ENCODE measurements around the gene MAN2A1. TPM values are rescaled to one million over a fixed set of nuclear protein-coding genes. Genes with fewer than 3 reads are reported as not detected.

The MAN2A1 gene
- polyA plus RNA-seq, 2 of the 4 experiments (the other 2 are of a cell fraction) = 15.8 to 51.5 TPM

- 12% methylated on average over 2 of the region's 2 CpGs for WGBS (ENCODE audit: missing lambda C conversion rate)
- Histone ChIP-seq H3K4me2 (no peak overlapping the region), H3K4me3 (no peak overlapping the region), H3K4me1 (no peaks in the 10 kb centered on the region), H3K27ac (no peak overlapping the region), H3K9me3 (no peaks in the 10 kb centered on the region)
- ChIA-PET CTCF (no interaction called here), POLR2A (no interaction called here)
- FAIRE-seq (no peak), DNase-seq (ENCODE audit: low read depth in 1 of 2, low spot score in 1 of 2) (no peak), ATAC-seq (no peak)
- TF ChIP-seq ELK1 (IDR thresholded peaks at IDR 0.05; ENCODE audit: low read depth, low read length) = no peak
- no peak for TF ChIP-seq SREBF2 (IDR thresholded peaks at IDR 0.05)
- TF ChIP-seq HMGXB4 (CRISPR knock-in tag; IDR thresholded peaks at IDR 0.05; ENCODE audit: borderline replicate concordance) = no peak
- TF ChIP-seq EHMT2 (IDR thresholded peaks at IDR 0.05; ENCODE audit: low read depth) = no peak
Measured at GRCh38 chr5:109653042-109653441, 36.7 kb upstream of the MAN2A1 start.

- TF ChIP-seq CEBPB (IDR thresholded peaks at IDR 0.05) (no peak), KDM1A (IDR thresholded peaks at IDR 0.05; ENCODE audit: low read depth) (no peak), CBX2 (IDR thresholded peaks at IDR 0.05; ENCODE audit: borderline replicate concordance, low read depth) (no peak), E2F6 (IDR thresholded peaks at IDR 0.05; ENCODE audit: borderline replicate concordance, low read depth) (no peak), ZSCAN20 (CRISPR knock-in tag; IDR thresholded peaks at IDR 0.05) (no peak), MAFK (IDR thresholded peaks at IDR 0.05; ENCODE audit: partially characterized antibody) (no peak), JUNB (IDR thresholded peaks at IDR 0.05) (no peak), GATA3 (IDR thresholded peaks at IDR 0.05; ENCODE audit: borderline replicate concordance) (no peak), ESRRA (IDR thresholded peaks at IDR 0.05; ENCODE audit: borderline replicate concordance, low read length) (no peak), MAZ (IDR thresholded peaks at IDR 0.05; ENCODE audit: borderline replicate concordance, low read depth, low read length) (no peak), NR3C1 (IDR thresholded peaks at IDR 0.05) (no peak), BHLHE40 (IDR thresholded peaks at IDR 0.05; ENCODE audit: low read depth, low read length) (no peak), ZC3H11A (IDR thresholded peaks at IDR 0.05) (no peak), MAX (IDR thresholded peaks at IDR 0.05) (no peak), RFX5 (IDR thresholded peaks at IDR 0.05) (no peak), POLR2A (IDR thresholded peaks at IDR 0.05; ENCODE audit: low read length) (no peak), KDM5A (IDR thresholded peaks at IDR 0.05) (no peak), ZFP36 (IDR thresholded peaks at IDR 0.05; ENCODE audit: borderline replicate concordance, partially characterized antibody) (no peak)
- Histone ChIP-seq H3K4me3 (no peak overlapping the region), H3K4me1 (no peaks in the 10 kb centered on the region), H3K27ac (no peak overlapping the region), H3K4me2 (no peak overlapping the region), H3K9me3 (no peaks in the 10 kb centered on the region)
- ChIA-PET POLR2A (no interaction called here), CTCF (no interaction called here)
- WGBS (ENCODE audit: missing lambda C conversion rate) = 37% methylated on average over 3 of the region's 3 CpGs
- ATAC-seq (no peak), FAIRE-seq (no peak), DNase-seq (ENCODE audit: low read depth in 1 of 2, low spot score in 1 of 2) (no peak)
Measured at GRCh38 chr5:109653561-109654239, 36.0 kb upstream of the MAN2A1 start.

GRCh38 chr5:109654455-109654854 lies 35.3 kb upstream of the MAN2A1 start:
- Histone ChIP-seq H3K27ac (no peak overlapping the region), H3K9me3 (no peaks in the 10 kb centered on the region), H3K4me3 (no peak overlapping the region), H3K4me1 (no peaks in the 10 kb centered on the region), H3K4me2 (no peak overlapping the region)
- POLR2A ChIA-PET = no interaction called here
- TF ChIP-seq TP53 (CRISPR knock-in tag; IDR thresholded peaks at IDR 0.05) = no peak
- no peak for TF ChIP-seq MAFK (IDR thresholded peaks at IDR 0.05; ENCODE audit: partially characterized antibody)
- no peak for TF ChIP-seq JUNB (IDR thresholded peaks at IDR 0.05)
- TF ChIP-seq NPAS2 (CRISPR knock-in tag; IDR thresholded peaks at IDR 0.05; ENCODE audit: borderline replicate concordance) = no peak
- TF ChIP-seq CBX8 (IDR thresholded peaks at IDR 0.05) = no peak
- TF ChIP-seq HEYL (CRISPR knock-in tag; IDR thresholded peaks at IDR 0.05) = no peak
- TF ChIP-seq CEBPB (IDR thresholded peaks at IDR 0.05) = no peak
- TF ChIP-seq ESRRA (IDR thresholded peaks at IDR 0.05; ENCODE audit: borderline replicate concordance, low read length) = no peak
- no peak for TF ChIP-seq HOXB13 (CRISPR knock-in tag; IDR thresholded peaks at IDR 0.05; ENCODE audit: low read depth)
- TF ChIP-seq GATA3 (IDR thresholded peaks at IDR 0.05; ENCODE audit: borderline replicate concordance) = no peak
- TF ChIP-seq FOSB (CRISPR knock-in tag; IDR thresholded peaks at IDR 0.05) = no peak
- no peak for TF ChIP-seq E2F6 (IDR thresholded peaks at IDR 0.05; ENCODE audit: borderline replicate concordance, low read depth)
- no peak for TF ChIP-seq POLR2A (IDR thresholded peaks at IDR 0.05; ENCODE audit: low read length)
- TF ChIP-seq CHD4 (IDR thresholded peaks at IDR 0.05; ENCODE audit: borderline replicate concordance) = no peak
- TF ChIP-seq MAZ (IDR thresholded peaks at IDR 0.05; ENCODE audit: borderline replicate concordance, low read depth, low read length) = no peak
- TF ChIP-seq ZFP36 (IDR thresholded peaks at IDR 0.05; ENCODE audit: borderline replicate concordance, partially characterized antibody) = no peak
- CTCF ChIA-PET = no interaction called here
- DNase-seq (ENCODE audit: low read depth in 1 of 2, low spot score in 1 of 2) = no peak
- WGBS (ENCODE audit: missing lambda C conversion rate) = 32% methylated on average over 6 of the region's 6 CpGs
- FAIRE-seq = no peak
- no peak for ATAC-seq
